ENCODE data around the gene DHH. TPM values are rescaled to one million over a fixed set of nuclear protein-coding genes. Genes with fewer than 3 reads are reported as not detected.
A peak's percentile ranks its signal among the peaks of the same experiment; 100 is the strongest.

Gene DHH
- total and polyA plus RNA-seq, 9 of the 15 experiments (the other 6 are each of a cell fraction or from before 2014, with no cell fraction given), result 0.07 to 2.6 (median 0.54) TPM

DNA sequence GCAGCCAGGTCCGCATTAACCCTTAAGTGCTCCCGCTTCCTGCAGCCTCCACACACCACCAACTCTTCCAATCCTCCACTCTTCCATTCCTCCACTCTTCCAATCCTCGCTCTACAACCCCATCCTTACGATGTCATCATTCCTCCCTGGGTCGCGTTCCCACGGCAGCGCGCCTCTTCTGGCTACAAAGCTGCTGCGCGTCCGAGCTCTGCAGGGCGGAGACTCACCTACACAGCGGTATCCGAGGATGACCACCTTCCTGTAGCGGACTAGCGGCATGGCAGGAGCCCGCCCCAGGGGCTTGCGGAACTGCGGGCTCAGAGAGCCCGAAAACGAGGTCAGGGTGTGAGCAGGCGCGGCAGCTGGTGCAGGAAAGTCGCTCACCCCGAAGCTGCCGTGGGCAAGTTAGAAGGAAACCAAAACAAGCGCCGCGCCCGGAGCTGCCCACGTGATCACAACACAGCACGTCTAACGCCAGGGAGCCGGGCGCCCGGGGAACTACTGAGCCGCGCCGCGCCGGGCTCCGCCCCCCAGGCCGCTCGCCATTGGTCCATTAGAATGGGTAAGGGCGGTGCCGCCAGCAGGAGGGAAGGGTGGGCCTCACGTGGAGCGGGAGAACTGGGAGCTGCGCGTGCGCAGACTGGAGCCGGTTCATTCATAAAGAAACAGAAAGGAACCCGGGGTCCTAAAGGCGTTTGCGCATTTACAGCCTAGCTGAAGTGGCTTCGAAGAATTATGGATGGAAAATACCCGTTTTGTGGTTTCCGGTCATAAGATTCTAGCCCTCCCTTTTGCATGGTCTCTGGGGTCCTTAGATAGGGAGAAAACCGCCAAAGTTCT, 24.9 kb downstream of the DHH start, which contains the start of gene RHEBL1 (continued):
- TF ChIP-seq NR4A1 (CRISPR knock-in tag; IDR thresholded peaks at IDR 0.05) (no peak), NR4A1 (tag; IDR thresholded peaks at IDR 0.05) (no peak), MAZ (CRISPR knock-in tag; conservative IDR thresholded peaks at IDR 0.05 in 1 of 2, IDR thresholded peaks at IDR 0.05 in 1 of 2) (peak in 1 of 2 experiments; percentile 59; a peak in 2 of 4 replicates), THRA (IDR thresholded peaks at IDR 0.05) (no peak), KDM1A (IDR thresholded peaks at IDR 0.05) (peak; percentile 47 to 56; a peak in 2 of 4 replicates), KDM2B (CRISPR knock-in tag; IDR thresholded peaks at IDR 0.05) (no peak), ZNF707 (CRISPR knock-in tag; conservative IDR thresholded peaks at IDR 0.05) (no peak), RBM22 (IDR thresholded peaks at IDR 0.05; ENCODE audit: low read depth, low read length, poor library complexity, severe bottlenecking) (no peak), MYNN (IDR thresholded peaks at IDR 0.05) (peak; percentile 40; the same call in 1 of the 2 replicates), MYNN (CRISPR knock-in tag; IDR thresholded peaks at IDR 0.05) (no peak), ZNF561 (CRISPR knock-in tag; conservative IDR thresholded peaks at IDR 0.05) (no peak), ZNF444 (CRISPR knock-in tag; IDR thresholded peaks at IDR 0.05) (no peak), ZNF695 (CRISPR knock-in tag; IDR thresholded peaks at IDR 0.05) (no peak), GATAD2B (IDR thresholded peaks at IDR 0.05; ENCODE audit: borderline replicate concordance) (no peak), MAFF (IDR thresholded peaks at IDR 0.05; ENCODE audit: low read length) (no peak), ZNF41 (CRISPR knock-in tag; conservative IDR thresholded peaks at IDR 0.05) (no peak), HIVEP1 (CRISPR knock-in tag; IDR thresholded peaks at IDR 0.05) (no peak), ZNF696 (CRISPR knock-in tag; conservative IDR thresholded peaks at IDR 0.05) (no peak), POLR2AphosphoS2 (IDR thresholded peaks at IDR 0.05; ENCODE audit: low read length) (no peak), MEF2A (IDR thresholded peaks at IDR 0.05; ENCODE audit: control insufficient read depth, low read depth, low read length) (no peak), RBM14 (IDR thresholded peaks at IDR 0.05; ENCODE audit: borderline replicate concordance, insufficient read depth, low read depth, low read length) (no peak), TSC22D4 (tag; IDR thresholded peaks at IDR 0.05) (no peak), ZC3H4 (CRISPR knock-in tag; IDR thresholded peaks at IDR 0.05; ENCODE audit: borderline replicate concordance) (no peak), HDAC3 (IDR thresholded peaks at IDR 0.05; ENCODE audit: borderline replicate concordance, partially characterized antibody) (no peak)
- TF ChIP-seq, protein P1, sequence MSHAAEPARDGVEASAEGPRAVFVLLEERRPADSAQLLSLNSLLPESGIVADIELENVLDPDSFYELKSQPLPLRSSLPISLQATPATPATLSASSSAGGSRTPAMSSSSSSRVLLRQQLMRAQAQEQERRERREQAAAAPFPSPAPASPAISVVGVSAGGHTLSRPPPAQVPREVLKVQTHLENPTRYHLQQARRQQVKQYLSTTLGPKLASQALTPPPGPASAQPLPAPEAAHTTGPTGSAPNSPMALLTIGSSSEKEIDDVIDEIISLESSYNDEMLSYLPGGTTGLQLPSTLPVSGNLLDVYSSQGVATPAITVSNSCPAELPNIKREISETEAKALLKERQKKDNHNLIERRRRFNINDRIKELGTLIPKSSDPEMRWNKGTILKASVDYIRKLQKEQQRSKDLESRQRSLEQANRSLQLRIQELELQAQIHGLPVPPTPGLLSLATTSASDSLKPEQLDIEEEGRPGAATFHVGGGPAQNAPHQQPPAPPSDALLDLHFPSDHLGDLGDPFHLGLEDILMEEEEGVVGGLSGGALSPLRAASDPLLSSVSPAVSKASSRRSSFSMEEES (CRISPR knock-in tag; IDR thresholded peaks at IDR 0.05), result peak; percentile 96
